Prostate gland (tissue), 2 donors: Measurements from ENCODE around the gene EWSR1.
A peak's percentile ranks its signal among the peaks of the same experiment; 100 is the strongest.

Experiments
- POLR2A ChIP-seq: fragments of 450-650 bp; IDR thresholded peaks from one replicate; pipeline ENCODE4 v1.6.1; 2016; ENCODE audit warnings: antibody characterized with exemption, mild to moderate bottlenecking
- POLR2AphosphoS5 ChIP-seq: sonication (generic); formaldehyde crosslinking; IDR thresholded peaks from one replicate; pipeline ENCODE4 v1.6.1; 2017; ENCODE audit warnings: antibody characterized with exemption
- TF ChIP-seq, protein P1 (sequence below), 4 experiments: fragments of 200-600 bp in 2 of 4; fragments of 450-650 bp in 2 of 4; sonication (generic) in 2 of 4; IDR thresholded peaks; 1 replicate in 3 of 4; 2 replicates in 1 of 4; pipeline ENCODE4 v1.5.1; 2016 to 2019; ENCODE audit warnings: antibody characterized with exemption in 4 of 4, mild to moderate bottlenecking in 2 of 4, moderate library complexity in 2 of 4

DNA sequence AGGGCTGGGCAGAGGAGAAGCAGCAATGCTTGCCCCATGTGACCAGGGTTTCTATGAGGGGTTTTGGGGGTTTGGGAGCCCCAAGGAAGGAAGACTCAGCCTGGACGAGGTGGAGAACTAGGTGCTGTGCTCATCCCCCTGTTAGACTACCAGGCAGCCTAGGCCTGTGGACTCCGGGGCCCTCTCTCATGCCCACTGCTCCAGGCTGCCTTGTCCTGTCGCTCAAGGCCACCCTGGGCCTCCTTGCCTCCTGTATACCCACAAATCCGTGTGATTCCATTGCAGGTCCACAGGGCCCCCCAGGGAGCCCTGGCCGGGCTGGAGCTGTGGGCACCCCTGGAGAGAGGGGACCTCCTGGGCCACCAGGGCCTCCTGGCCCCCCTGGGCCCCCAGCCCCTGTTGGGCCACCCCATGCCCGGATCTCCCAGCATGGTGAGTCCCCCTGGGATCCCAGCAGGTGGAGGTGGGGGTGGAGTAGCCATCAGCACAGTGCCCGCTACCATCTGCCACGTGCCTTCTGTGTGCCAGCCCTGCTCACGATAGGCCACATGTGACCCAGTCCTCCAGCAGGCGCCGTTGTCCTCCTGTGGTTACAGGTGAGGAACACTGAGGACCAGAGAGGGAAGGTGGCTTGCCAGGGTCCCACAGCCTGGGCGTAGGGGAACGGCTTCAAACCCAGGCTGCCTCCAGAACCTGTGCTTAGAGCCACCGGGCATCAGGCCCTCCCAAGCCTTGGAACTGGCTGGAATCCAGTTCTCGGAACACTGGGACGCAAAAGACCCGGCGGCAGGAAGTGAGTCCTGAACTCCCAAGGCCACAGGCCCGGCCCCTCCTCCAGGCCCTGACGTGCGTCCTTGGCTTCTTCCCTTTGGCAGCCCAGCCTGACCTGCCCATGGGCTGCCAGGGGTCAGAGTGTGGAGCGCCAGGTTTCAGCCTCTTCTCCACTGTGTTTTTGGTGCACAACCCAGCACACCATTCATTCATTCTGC lies 35.8 kb upstream of the EWSR1 start:
- TF ChIP-seq, protein P1, sequence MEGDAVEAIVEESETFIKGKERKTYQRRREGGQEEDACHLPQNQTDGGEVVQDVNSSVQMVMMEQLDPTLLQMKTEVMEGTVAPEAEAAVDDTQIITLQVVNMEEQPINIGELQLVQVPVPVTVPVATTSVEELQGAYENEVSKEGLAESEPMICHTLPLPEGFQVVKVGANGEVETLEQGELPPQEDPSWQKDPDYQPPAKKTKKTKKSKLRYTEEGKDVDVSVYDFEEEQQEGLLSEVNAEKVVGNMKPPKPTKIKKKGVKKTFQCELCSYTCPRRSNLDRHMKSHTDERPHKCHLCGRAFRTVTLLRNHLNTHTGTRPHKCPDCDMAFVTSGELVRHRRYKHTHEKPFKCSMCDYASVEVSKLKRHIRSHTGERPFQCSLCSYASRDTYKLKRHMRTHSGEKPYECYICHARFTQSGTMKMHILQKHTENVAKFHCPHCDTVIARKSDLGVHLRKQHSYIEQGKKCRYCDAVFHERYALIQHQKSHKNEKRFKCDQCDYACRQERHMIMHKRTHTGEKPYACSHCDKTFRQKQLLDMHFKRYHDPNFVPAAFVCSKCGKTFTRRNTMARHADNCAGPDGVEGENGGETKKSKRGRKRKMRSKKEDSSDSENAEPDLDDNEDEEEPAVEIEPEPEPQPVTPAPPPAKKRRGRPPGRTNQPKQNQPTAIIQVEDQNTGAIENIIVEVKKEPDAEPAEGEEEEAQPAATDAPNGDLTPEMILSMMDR (IDR thresholded peaks at IDR 0.05), result no peak
- no peak for TF ChIP-seq POLR2A
- TF ChIP-seq POLR2AphosphoS5, result peak; percentile 32
